ENCODE measurements around the gene NRG2.

DNA sequence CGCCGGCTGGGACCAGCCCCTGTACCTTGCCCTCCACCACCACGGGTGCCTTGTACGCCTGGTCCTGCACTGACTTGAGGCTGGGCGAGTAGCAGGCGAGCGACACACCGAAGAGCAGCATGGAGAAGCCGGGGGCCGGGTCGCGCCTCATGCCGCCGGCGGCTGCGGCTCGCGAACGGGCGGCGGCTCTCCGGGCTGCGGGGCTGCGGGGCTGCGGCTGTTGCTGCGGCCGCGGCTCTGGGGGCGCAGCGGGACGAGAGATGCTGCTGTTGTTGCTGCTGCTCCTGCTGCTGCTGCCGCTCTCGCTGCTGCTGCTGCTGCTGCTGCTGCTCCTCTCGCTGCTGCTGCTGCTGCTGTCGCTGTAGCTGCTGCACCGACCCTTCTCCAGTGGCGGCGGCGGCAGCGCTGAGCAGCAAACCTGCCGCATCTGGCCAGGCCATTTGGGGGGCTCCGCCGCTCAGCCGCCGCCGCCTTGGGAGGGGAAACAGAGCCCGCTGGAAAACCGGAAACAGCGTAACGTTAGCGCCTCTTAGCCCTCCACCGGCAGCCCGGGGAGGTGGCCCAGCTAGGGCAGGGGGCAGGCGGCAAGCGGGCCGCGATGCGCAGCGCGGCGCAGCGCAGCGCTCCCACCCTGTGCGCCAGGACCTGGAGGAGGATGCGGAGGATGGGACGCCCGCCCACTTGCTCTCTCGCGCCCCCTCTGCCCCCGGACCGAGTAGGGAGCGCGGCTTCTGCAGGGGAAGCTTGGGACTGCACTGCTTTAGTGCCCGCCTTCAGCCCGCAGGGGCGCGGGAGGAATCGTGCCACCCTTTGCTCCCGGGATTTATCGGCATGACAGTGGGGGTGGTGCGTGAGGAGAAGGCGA lies at the start of gene NRG2:
- no peak for TF ChIP-seq POLR2A (IDR thresholded peaks at IDR 0.05)
- TF ChIP-seq, protein P1, sequence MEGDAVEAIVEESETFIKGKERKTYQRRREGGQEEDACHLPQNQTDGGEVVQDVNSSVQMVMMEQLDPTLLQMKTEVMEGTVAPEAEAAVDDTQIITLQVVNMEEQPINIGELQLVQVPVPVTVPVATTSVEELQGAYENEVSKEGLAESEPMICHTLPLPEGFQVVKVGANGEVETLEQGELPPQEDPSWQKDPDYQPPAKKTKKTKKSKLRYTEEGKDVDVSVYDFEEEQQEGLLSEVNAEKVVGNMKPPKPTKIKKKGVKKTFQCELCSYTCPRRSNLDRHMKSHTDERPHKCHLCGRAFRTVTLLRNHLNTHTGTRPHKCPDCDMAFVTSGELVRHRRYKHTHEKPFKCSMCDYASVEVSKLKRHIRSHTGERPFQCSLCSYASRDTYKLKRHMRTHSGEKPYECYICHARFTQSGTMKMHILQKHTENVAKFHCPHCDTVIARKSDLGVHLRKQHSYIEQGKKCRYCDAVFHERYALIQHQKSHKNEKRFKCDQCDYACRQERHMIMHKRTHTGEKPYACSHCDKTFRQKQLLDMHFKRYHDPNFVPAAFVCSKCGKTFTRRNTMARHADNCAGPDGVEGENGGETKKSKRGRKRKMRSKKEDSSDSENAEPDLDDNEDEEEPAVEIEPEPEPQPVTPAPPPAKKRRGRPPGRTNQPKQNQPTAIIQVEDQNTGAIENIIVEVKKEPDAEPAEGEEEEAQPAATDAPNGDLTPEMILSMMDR (IDR thresholded peaks at IDR 0.05), result no peak
